Spleen (tissue), 7 donors: ENCODE measurements around the gene ENKD1.

Experiments used
- POLR2A ChIP-seq, 3 donors: fragments of 450-650 bp; IDR thresholded peaks; one replicate each; pipeline ENCODE4 v1.5.1; 2017; ENCODE audit warnings: antibody characterized with exemption in 3 of 3, mild to moderate bottlenecking in 1 of 3
- POLR2AphosphoS5 ChIP-seq, 3 donors: sonication (generic); formaldehyde crosslinking; IDR thresholded peaks; one replicate each; pipeline ENCODE4 v1.5.1; 2017; ENCODE audit warnings: antibody characterized with exemption in 3 of 3
- TF ChIP-seq, protein P1 (sequence below), 11 experiments: fragments of 200-600 bp in 7 of 11; fragments of 450-650 bp in 4 of 11; sonication (generic) in 4 of 11; IDR thresholded peaks in 8 of 11; conservative IDR thresholded peaks in 3 of 11; 1 replicate in 7 of 11; 2 replicates in 4 of 11; pipeline versions ENCODE4 v1.4.0 to v1.8.0; 2016 to 2021; ENCODE audit warnings: antibody characterized with exemption in 11 of 11, inconsistent platforms in 4 of 11, mild to moderate bottlenecking in 1 of 11
- donor health status: DM: no; HTN: no; CAD: no; lungs with moderate emphysema.
- donor health status: DM: no; HTN: no; CAD: no.
- donor health status: DM: no; HTN: no; CAD: no.

DNA sequence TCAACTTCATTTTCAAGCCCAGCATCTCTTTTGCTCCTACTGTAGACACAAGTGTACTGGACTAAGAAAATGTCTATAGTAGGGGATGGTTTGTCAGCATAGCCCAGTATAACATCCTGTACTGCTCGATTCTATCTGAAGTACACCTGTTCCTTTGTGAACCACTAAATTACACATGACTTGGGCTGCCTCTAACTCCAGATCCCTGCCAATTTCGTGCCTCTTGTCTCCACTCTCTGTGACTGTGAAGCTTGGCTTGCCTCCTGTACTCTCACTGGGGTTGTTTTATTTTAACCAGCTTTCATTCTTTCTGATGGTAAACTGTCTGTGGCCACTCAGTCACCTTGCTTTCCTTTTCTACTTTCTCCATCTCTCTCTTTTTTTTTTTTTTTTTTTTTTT is 28.1 kb upstream of the ENKD1 start:
- TF ChIP-seq, protein P1, sequence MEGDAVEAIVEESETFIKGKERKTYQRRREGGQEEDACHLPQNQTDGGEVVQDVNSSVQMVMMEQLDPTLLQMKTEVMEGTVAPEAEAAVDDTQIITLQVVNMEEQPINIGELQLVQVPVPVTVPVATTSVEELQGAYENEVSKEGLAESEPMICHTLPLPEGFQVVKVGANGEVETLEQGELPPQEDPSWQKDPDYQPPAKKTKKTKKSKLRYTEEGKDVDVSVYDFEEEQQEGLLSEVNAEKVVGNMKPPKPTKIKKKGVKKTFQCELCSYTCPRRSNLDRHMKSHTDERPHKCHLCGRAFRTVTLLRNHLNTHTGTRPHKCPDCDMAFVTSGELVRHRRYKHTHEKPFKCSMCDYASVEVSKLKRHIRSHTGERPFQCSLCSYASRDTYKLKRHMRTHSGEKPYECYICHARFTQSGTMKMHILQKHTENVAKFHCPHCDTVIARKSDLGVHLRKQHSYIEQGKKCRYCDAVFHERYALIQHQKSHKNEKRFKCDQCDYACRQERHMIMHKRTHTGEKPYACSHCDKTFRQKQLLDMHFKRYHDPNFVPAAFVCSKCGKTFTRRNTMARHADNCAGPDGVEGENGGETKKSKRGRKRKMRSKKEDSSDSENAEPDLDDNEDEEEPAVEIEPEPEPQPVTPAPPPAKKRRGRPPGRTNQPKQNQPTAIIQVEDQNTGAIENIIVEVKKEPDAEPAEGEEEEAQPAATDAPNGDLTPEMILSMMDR (IDR thresholded peaks at IDR 0.05 in 8 of 11, conservative IDR thresholded peaks at IDR 0.05 in 3 of 11), result no peak
- TF ChIP-seq POLR2AphosphoS5 (IDR thresholded peaks at IDR 0.05) (no peak), POLR2A (IDR thresholded peaks at IDR 0.05) (no peak)
